Transverse colon (tissue), 4 donors: Measurements from ENCODE around the gene TTC22. TPM values are rescaled to one million over a fixed set of nuclear protein-coding genes. Genes with fewer than 3 reads are reported as not detected.

ENCODE experiments used
- DNase-seq: peaks from one replicate; pipeline ENCODE4 v3.0.0-alpha.2; 2019
- H3K27ac ChIP-seq, 4 donors: fragments of 200-600 bp; sonication (generic); 2 replicates each; pipeline ENCODE4 v1.5.1; 2016 to 2018; ENCODE audit warnings: inconsistent platforms in 4 of 4
- H3K27me3 ChIP-seq: fragments of 200-600 bp; sonication (generic); 2 replicates; pipeline ENCODE4 v1.5.1; 2017; ENCODE audit warnings: inconsistent platforms
- H3K36me3 ChIP-seq, 4 donors: fragments of 200-600 bp; sonication (generic); 2 replicates each; pipeline ENCODE4 v1.5.1; 2017 to 2019; ENCODE audit warnings: inconsistent platforms in 4 of 4
- H3K4me1 ChIP-seq, 4 donors: fragments of 200-600 bp; sonication (generic); 2 replicates each; pipeline ENCODE4 v1.5.1; 2017 to 2020; ENCODE audit warnings: inconsistent platforms in 4 of 4
- H3K4me3 ChIP-seq, 4 donors: fragments of 200-600 bp; sonication (generic); 1 replicate in 1 of 4; 2 replicates in 3 of 4; pipeline versions ENCODE4 v1.5.1 to v1.6.1; 2017 to 2019; ENCODE audit warnings: inconsistent platforms in 4 of 4
- H3K9me3 ChIP-seq, 2 donors: fragments of 200-600 bp; sonication (generic); 2 replicates each; pipeline ENCODE4 v1.5.1; 2017 to 2019; ENCODE audit warnings: inconsistent platforms in 2 of 2
- CTCF ChIP-seq, 5 experiments: fragments of 200-600 bp in 3 of 5; fragments of 450-650 bp in 2 of 5; sonication (generic) in 3 of 5; IDR thresholded peaks; 1 replicate in 2 of 5; 2 replicates in 3 of 5; pipeline ENCODE4 v1.5.1; 2016 to 2017; ENCODE audit warnings: antibody characterized with exemption in 5 of 5, inconsistent platforms in 3 of 5, mild to moderate bottlenecking in 2 of 5, moderate library complexity in 1 of 5
- EP300 ChIP-seq: sonication (generic); formaldehyde crosslinking; IDR thresholded peaks from one replicate; pipeline ENCODE4 v1.6.1; 2017; ENCODE audit warnings: antibody characterized with exemption, low read depth
- POLR2A ChIP-seq: fragments of 450-650 bp; IDR thresholded peaks from one replicate; pipeline ENCODE4 v1.6.1; 2016; ENCODE audit warnings: antibody characterized with exemption, mild to moderate bottlenecking, moderate library complexity
- POLR2AphosphoS5 ChIP-seq, 3 donors: sonication (generic); formaldehyde crosslinking; IDR thresholded peaks; one replicate each; pipeline ENCODE4 v1.6.1; 2016; ENCODE audit warnings: antibody characterized with exemption in 3 of 3
- WGBS, 2 donors: methylation state at CpG; one replicate each; pipeline ENCODE4 v1.1.5; 2018; ENCODE audit warnings: low coverage in 1 of 2; 5-methylcytosine and 5-hydroxymethylcytosine counted together
- in situ Hi-C, 4 donors: fragments of 200-750 bp; cut with MboI; loops; one replicate each; pipeline versions ENCODE4 v1.15.0 to v1.15.1; 2017; ENCODE audit warnings: low sequenced_read_pairs in 3 of 4, low pct_ligation_motif_present in 1 of 4, low pct_unique_long_range_greater_than_20kb in 1 of 4
- intact Hi-C: fragments of 100-400 bp; cut with DNase I; formaldehyde crosslinking; loops from one replicate; pipeline ENCODE4 v1.15.1; 2023; ENCODE audit warnings: low total_unique reads
- total RNA-seq, 4 donors: library from RNA; depleted of rRNA; stranded (reverse); fragments of >200 nt; gene quantifications; one replicate each; pipeline ENCODE4 v1.1.0, GENCODE V29; 2016

Gene TTC22
- total RNA-seq, 4 donors from 2014 or later, result 39.8 to 174 (median 98.4) TPM

GRCh38 chr1:54810153-54810942 is 9.2 kb upstream of the TTC22 start:
- intact Hi-C loops (loop anchor here (5.0 to 10.0 kb wide), 2 partner anchors 138 to 316 kb away; no protein-coding TSS in a partner anchor), in situ Hi-C loops (loop anchor here in 2 of 4 donors (10.0 to 25.0 kb wide), 2 partner anchors 146 to 748 kb away; partner anchors contain the start of genes TCEANC2 (in 1 of the 2) and TMEM59 (in 1 of the 2))
- Histone ChIP-seq H3K27me3 (no peaks in the 10 kb centered on the region), H3K27ac (no peak overlapping the region), H3K9me3 (no peaks in the 10 kb centered on the region), H3K4me1 (peaks cover 0 to 34% (median 14%) of the 10 kb centered on the region in 4 donors), H3K4me3 (no peak overlapping the region), H3K36me3 (no peaks in the 10 kb centered on the region)
- WGBS, 2 donors, result 39% methylated on average over 10 of the region's 13 CpGs; no CpG with 5 or more reads in 1 of the 2 donors
- TF ChIP-seq POLR2AphosphoS5 (IDR thresholded peaks at IDR 0.05), result no peak
- TF ChIP-seq CTCF (IDR thresholded peaks at IDR 0.05), result peak; percentile 74 to 88 (median 80)
- peak; percentile 81 for DNase-seq

GRCh38 chr1:54809496-54810074 is 8.5 kb upstream of the TTC22 start:
- DNase-seq, result peak; percentile 11
- no peaks in the 10 kb centered on the region for H3K27me3 ChIP-seq
- H3K36me3 ChIP-seq, result no peaks in the 10 kb centered on the region
- in situ Hi-C loops, result loop anchor here in 3 of 4 donors (10.0 to 25.0 kb wide), 3 partner anchors 135 to 747 kb away; partner anchors contain the start of genes TCEANC2 (in 1 of the 3) and TMEM59 (in 1 of the 3)
- no peak overlapping the region for H3K4me3 ChIP-seq
- H3K27ac ChIP-seq, result no peak overlapping the region
- TF ChIP-seq CTCF (IDR thresholded peaks at IDR 0.05) (no peak), POLR2A (no peak), EP300 (no peak), POLR2AphosphoS5 (IDR thresholded peaks at IDR 0.05) (no peak)
- no peaks in the 10 kb centered on the region for H3K9me3 ChIP-seq
- 42 to 63% methylated on average over 3 of the region's 3 CpGs for WGBS, 2 donors
- peaks cover 0 to 31% (median 13%) of the 10 kb centered on the region in 4 donors for H3K4me1 ChIP-seq
- intact Hi-C loops, result loop anchor here (5.0 to 10.0 kb wide), 2 partner anchors 137 to 315 kb away; no protein-coding TSS in a partner anchor

DNA sequence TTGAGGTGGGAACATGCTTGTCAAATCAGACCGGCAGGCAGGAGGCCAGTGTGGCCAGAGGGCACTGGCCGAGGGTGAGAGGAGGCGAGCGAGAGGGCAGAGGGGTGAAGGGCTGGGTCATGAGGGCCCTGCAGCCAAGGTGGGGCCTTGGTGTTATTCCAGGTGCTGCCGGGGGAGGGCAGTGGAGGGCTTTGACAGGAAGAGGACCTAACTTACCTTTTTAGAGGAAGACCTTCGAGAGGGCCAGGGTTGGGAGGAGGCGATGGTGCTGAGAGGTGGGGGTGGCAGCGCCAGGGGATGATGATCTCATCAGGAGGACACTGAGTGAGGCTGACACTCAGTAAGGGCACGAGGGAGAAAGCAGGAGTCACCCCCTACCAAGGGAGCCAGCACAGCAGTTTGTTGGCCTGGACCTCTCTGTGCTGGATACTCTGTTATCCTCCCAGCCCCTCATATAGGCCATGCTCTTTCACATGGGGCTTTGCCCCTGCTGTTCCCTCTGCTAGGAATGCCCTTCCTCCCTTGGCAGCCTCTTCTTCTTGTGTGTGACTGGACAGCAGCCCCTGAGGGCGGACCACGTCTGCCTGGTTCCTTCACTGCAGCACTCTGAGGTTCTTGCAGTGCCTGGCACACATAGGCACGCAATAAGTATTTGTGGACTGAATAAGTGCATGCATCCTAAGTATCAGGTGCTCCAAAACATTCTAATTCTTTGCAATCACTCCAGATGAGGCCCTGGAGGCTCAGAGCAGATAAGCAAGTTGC is 7.5 kb upstream of the TTC22 start:
- in situ Hi-C loops, result loop anchor here in 2 of 4 donors (10.0 to 25.0 kb wide), 2 partner anchors 134 to 746 kb away; partner anchors contain the start of genes TCEANC2 (in 1 of the 2) and TMEM59 (in 1 of the 2)

More for the DNA sequence above, 7.5 kb upstream of the TTC22 start:
- Histone ChIP-seq H3K27me3 (no peaks in the 10 kb centered on the region), H3K9me3 (no peaks in the 10 kb centered on the region), H3K27ac (no peak overlapping the region), H3K4me1 (peaks cover 0 to 29% (median 10%) of the 10 kb centered on the region in 4 donors), H3K36me3 (no peaks in the 10 kb centered on the region), H3K4me3 (no peak overlapping the region)
- peak; percentile 6 for DNase-seq
- no peak for TF ChIP-seq POLR2AphosphoS5 (IDR thresholded peaks at IDR 0.05)
- TF ChIP-seq CTCF (IDR thresholded peaks at IDR 0.05), result peak in 2 of 5 experiments; percentile 6 to 26
- intact Hi-C loops, result no loop called here
- WGBS, 2 donors, result 86 to 100% methylated on average over 2 to 12 of the region's 12 CpGs
